MM.1S (cell line): ENCODE data around the gene NOS1.

Source experiments
- EZH2 ChIP-seq: fragments of 300-600 bp; sonication (generic); optimal IDR thresholded peaks from 2 replicates; pipeline ENCODE3; 2017; ENCODE audit warnings: low read depth, mild to moderate bottlenecking, antibody characterized with exemption, low read length, mixed read lengths
- TF ChIP-seq, protein P1 (sequence below): fragments of 300-600 bp; sonication (generic); IDR thresholded peaks from 2 replicates; pipeline ENCODE4 v1.5.1; 2016; ENCODE audit warnings: antibody characterized with exemption, low read length, mixed read lengths

DNA sequence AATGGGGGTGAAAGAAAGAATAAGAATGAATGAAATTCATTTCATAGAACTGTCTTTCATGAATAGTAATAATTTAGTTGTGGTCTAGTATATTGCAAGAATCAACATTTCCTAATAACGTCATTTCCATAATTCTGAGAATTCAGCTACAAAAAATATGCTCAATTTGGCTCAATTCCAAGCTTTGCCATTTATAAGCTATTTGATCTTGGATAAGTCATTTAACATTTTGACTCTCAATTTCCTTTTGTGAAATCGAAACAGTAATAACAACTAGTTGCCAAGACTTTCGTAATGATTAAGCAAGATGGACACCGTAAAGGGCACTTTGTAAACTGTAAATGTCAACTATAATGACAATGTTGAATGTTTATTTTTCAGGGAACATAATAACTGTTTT is 18.1 kb downstream of the NOS1 start:
- TF ChIP-seq, protein P1, sequence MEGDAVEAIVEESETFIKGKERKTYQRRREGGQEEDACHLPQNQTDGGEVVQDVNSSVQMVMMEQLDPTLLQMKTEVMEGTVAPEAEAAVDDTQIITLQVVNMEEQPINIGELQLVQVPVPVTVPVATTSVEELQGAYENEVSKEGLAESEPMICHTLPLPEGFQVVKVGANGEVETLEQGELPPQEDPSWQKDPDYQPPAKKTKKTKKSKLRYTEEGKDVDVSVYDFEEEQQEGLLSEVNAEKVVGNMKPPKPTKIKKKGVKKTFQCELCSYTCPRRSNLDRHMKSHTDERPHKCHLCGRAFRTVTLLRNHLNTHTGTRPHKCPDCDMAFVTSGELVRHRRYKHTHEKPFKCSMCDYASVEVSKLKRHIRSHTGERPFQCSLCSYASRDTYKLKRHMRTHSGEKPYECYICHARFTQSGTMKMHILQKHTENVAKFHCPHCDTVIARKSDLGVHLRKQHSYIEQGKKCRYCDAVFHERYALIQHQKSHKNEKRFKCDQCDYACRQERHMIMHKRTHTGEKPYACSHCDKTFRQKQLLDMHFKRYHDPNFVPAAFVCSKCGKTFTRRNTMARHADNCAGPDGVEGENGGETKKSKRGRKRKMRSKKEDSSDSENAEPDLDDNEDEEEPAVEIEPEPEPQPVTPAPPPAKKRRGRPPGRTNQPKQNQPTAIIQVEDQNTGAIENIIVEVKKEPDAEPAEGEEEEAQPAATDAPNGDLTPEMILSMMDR = no peak
- no peak for TF ChIP-seq EZH2
